SK-N-SH (cell line): ENCODE measurements around the gene TMEM54. TPM values are rescaled to one million over a fixed set of nuclear protein-coding genes. Genes with fewer than 3 reads are reported as not detected.

ENCODE experiments used
- FOSL2 ChIP-seq: IDR thresholded peaks from 2 replicates; pipeline ENCODE4 v1.4.0; 2012; ENCODE audit warnings: low read depth, mild to moderate bottlenecking, moderate library complexity, borderline replicate concordance
- polyA plus RNA-seq, 3 experiments: library from polyadenylated mRNA; depleted of rRNA; stranded (reverse); fragments of >200 nt; gene quantifications; 2 replicates each; pipeline ENCODE4 v1.2.3, GENCODE V29; 2012

TMEM54 gene
- polyA plus RNA-seq, 1 of the 3 experiments (the other 2 are of a cell fraction), result 66.6 TPM

DNA sequence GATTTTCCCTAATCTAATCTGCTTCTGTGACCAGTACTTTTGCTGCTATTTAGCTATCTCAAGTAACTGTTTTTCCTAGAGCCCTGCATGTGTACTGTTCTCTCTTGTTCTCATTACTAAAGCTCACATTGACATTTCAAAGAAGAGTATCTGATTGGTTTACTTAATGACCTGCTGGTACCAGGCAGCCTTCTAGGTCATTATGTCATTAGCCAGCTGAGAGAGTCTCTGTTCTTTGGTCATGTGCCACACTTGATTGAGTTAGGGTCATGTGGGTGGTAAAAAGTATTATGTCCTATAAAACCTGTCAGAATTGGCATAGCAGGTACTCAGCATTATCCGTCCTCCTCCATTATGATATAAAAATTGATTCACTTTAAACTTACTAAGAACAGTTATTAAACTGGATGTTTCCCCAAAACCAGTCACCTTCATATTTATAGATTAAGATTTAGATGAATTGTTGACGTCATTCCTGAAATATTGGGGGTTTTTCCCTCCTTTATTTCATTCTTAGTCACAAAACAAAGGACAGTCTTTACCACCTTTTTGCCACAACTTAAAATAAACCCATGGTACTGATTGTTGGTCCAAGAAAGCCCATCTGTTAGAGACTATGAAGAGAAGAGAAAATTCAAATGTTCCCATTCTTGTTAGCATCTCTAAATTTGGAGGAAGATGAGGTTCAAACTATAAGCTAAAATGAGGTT is 52.7 kb downstream of the TMEM54 start (continued):
- TF ChIP-seq FOSL2, result no peak

Other genes starting within 250 kb of the TMEM54 start
- gene SYNC, start 198.6 kb downstream of the TMEM54 start, polyA plus RNA-seq (2012; rRNA removed), result 25.6 and 32.0 TPM in 2 replicates
- gene YARS1, start 84.0 kb downstream of the TMEM54 start, polyA plus RNA-seq (2012; rRNA removed), result 31.9 and 46.3 TPM in 2 replicates
- 13.2 and 19.2 TPM in 2 replicates for gene S100PBP, start 83.7 kb downstream of the TMEM54 start, polyA plus RNA-seq (2012; rRNA removed)
- gene FNDC5, start 30.5 kb downstream of the TMEM54 start, polyA plus RNA-seq (2012; rRNA removed), result 0.59 and 0.94 TPM in 2 replicates
- gene HPCA, start 14.9 kb downstream of the TMEM54 start, polyA plus RNA-seq (2012; rRNA removed), result not detected in 2 replicates
- gene RNF19B, start 63.4 kb upstream of the TMEM54 start, polyA plus RNA-seq (2012; rRNA removed), result 20.1 and 22.6 TPM in 2 replicates
- gene AK2, start 135.5 kb upstream of the TMEM54 start, polyA plus RNA-seq (2012; rRNA removed), result 191 and 212 TPM in 2 replicates
- gene AZIN2, start 179.8 kb upstream of the TMEM54 start, polyA plus RNA-seq (2012; rRNA removed), result 17.8 and 20.6 TPM in 2 replicates